GM12878 (cell line): ENCODE data around the gene RPAP3. TPM values are rescaled to one million over a fixed set of nuclear protein-coding genes. Genes with fewer than 3 reads are reported as not detected.

Experiments
- ATAC-seq: fragments of 200-7000 bp; cut with Tn5 transposase; 3 replicates; pipeline ENCODE4 v1.9.1; 2020; ENCODE audit warnings: mild to moderate bottlenecking, moderate library complexity
- BruUV-seq: library from RNA; stranded (reverse); fragments of 400-500 nt; replicated peaks from 2 replicates; lab custom pipeline; 2021; lab: Mats Ljungman, UMichigan
- CTCF ChIA-PET: fragments of 300-600 bp; sonication (Branson Sonifier 250); formaldehyde crosslinking; extraction: SDS; loops from one replicate; lab custom pipeline; 2021; ENCODE audit warnings: inconsistent platforms; lab: Yijun Ruan, JAX
- POLR2A ChIA-PET: fragments of 350-600 bp; formaldehyde crosslinking; extraction: SDS; loops from one replicate; lab custom pipeline; 2021; ENCODE audit warnings: inconsistent platforms; lab: Charles Lee
- RAD21 ChIA-PET: fragments of 300-600 bp; sonication (Branson Sonifier 250); formaldehyde crosslinking; loops from one replicate; lab custom pipeline; 2023; ENCODE audit warnings: antibody characterized with exemption; ENCODE audit not compliant: unreplicated experiment; lab: Charles Lee
- SMC1A ChIA-PET: fragments of 300-600 bp; sonication (Branson Sonifier 250); formaldehyde crosslinking; loops from one replicate; lab custom pipeline; 2023; ENCODE audit not compliant: unreplicated experiment, uncharacterized antibody; lab: Charles Lee
- DNase-seq: peaks from one replicate; pipeline ENCODE4 v3.0.0-alpha.2; 2011; ENCODE audit warnings: low read depth, low spot score
- FAIRE-seq: peaks from 3 replicates; lab custom pipeline; 2011; peaks lifted over from hg19 to GRCh38; lab: Jason Lieb, UNC
- H2AFZ ChIP-seq: 2 replicates; pipeline ENCODE4 v1.6.0; 2011; ENCODE audit warnings: low read depth, low read length, control low read depth; ENCODE audit not compliant: control insufficient read depth
- H3K27ac ChIP-seq: 2 replicates; pipeline ENCODE4 v1.5.1; 2011; ENCODE audit warnings: control low read depth; ENCODE audit not compliant: control insufficient read depth, insufficient read depth
- H3K27me3 ChIP-seq, 2 experiments: replicated peaks in 1 of 2; 2 replicates each; pipeline versions ENCODE4 v1.6.0 to v1.6.1; 2011; ENCODE audit warnings: low read length in 1 of 2; ENCODE audit not compliant: control insufficient read depth in 2 of 2, insufficient read depth in 2 of 2
- H3K36me3 ChIP-seq, 2 experiments: 2 replicates each; pipeline ENCODE4 v1.5.1; 2011; ENCODE audit warnings: low read length in 1 of 2; ENCODE audit not compliant: control insufficient read depth in 2 of 2, insufficient read depth in 2 of 2
- H3K4me1 ChIP-seq: 2 replicates; pipeline ENCODE4 v1.6.1; 2011; ENCODE audit warnings: mild to moderate bottlenecking, low read length, moderate library complexity, mixed read lengths; ENCODE audit not compliant: control insufficient read depth, insufficient read depth
- H3K4me2 ChIP-seq: 2 replicates; pipeline ENCODE4 v1.6.0; 2011; ENCODE audit warnings: control low read depth; ENCODE audit not compliant: control insufficient read depth, insufficient read depth
- H3K4me3 ChIP-seq: fragments of 200-600 bp; sonication (generic); 2 replicates; pipeline ENCODE4 v1.5.1; 2016
- H3K79me2 ChIP-seq: 2 replicates; pipeline ENCODE4 v1.6.0; 2011; ENCODE audit warnings: low read length; ENCODE audit not compliant: control insufficient read depth, insufficient read depth
- H3K9ac ChIP-seq: 2 replicates; pipeline ENCODE4 v1.8.0; 2011; ENCODE audit warnings: low read length, control low read depth, mixed read lengths; ENCODE audit not compliant: control insufficient read depth, insufficient read depth
- H3K9me3 ChIP-seq: replicated peaks from 3 replicates; pipeline ENCODE4 v1.5.1; 2011; ENCODE audit warnings: mild to moderate bottlenecking, low read length; ENCODE audit not compliant: control insufficient read depth, insufficient read depth
- H4K20me1 ChIP-seq: 2 replicates; pipeline ENCODE4 v1.6.0; 2011; ENCODE audit not compliant: control insufficient read depth, insufficient read depth
- BMI1 ChIP-seq: fragments of 450-650 bp; IDR thresholded peaks from 2 replicates; pipeline ENCODE4 v1.6.1; 2016; ENCODE audit warnings: mild to moderate bottlenecking, moderate library complexity, borderline replicate concordance
- CBFB ChIP-seq: IDR thresholded peaks from 2 replicates; pipeline ENCODE4 v1.6.1; 2016; ENCODE audit warnings: antibody characterized with exemption, low read depth
- CEBPB ChIP-seq, 2 experiments: fragments of 150-350 bp in 1 of 2; IDR thresholded peaks; 2 replicates each; pipeline ENCODE4 v1.6.1; 2012 to 2014; ENCODE audit warnings: low read depth in 2 of 2, low read length in 2 of 2, borderline replicate concordance in 1 of 2, inconsistent platforms in 1 of 2
- EP300 ChIP-seq, 2 experiments: fragments of 150-350 bp in 1 of 2; IDR thresholded peaks; 2 replicates each; pipeline ENCODE4 v1.6.1; 2011 to 2012; ENCODE audit warnings: low read depth in 2 of 2, low read length in 2 of 2, borderline replicate concordance in 1 of 2, improper control_type of control experiment in 1 of 2, inconsistent platforms in 1 of 2; ENCODE audit not compliant: control insufficient read depth in 1 of 2
- FOS ChIP-seq: IDR thresholded peaks from 3 replicates; pipeline ENCODE4 v1.6.1; 2011; ENCODE audit warnings: borderline replicate concordance; ENCODE audit not compliant: insufficient read length; ENCODE audit errors: extremely low read depth
- FOXM1 ChIP-seq: IDR thresholded peaks from 2 replicates; pipeline ENCODE4 v1.6.1; 2012; ENCODE audit warnings: low read depth, mild to moderate bottlenecking, inconsistent platforms, low read length, moderate library complexity
- JUND ChIP-seq: IDR thresholded peaks from 2 replicates; pipeline ENCODE4 v1.6.1; 2012; ENCODE audit warnings: low read depth, mild to moderate bottlenecking, low read length, improper control_type of control experiment, moderate library complexity
- MYB ChIP-seq: fragments of 150-350 bp; IDR thresholded peaks from 2 replicates; pipeline ENCODE4 v1.6.1; 2014; ENCODE audit warnings: mild to moderate bottlenecking, low read depth, low read length, borderline replicate concordance
- NFYB ChIP-seq: IDR thresholded peaks from 2 replicates; pipeline ENCODE4 v1.6.1; 2011; ENCODE audit warnings: low read depth, mild to moderate bottlenecking, low read length, improper control_type of control experiment, moderate library complexity; ENCODE audit not compliant: insufficient read depth
- PAX8 ChIP-seq: fragments of 450-650 bp; IDR thresholded peaks from 2 replicates; pipeline ENCODE4 v1.6.1; 2017; ENCODE audit warnings: mild to moderate bottlenecking, moderate library complexity
- SIX5 ChIP-seq: IDR thresholded peaks from 2 replicates; pipeline ENCODE4 v1.6.1; 2011; ENCODE audit warnings: mild to moderate bottlenecking, low read depth, low read length, moderate library complexity; ENCODE audit not compliant: severe bottlenecking
- SMAD1 ChIP-seq: fragments of 450-650 bp; IDR thresholded peaks from 2 replicates; pipeline ENCODE4 v1.6.1; 2018; ENCODE audit warnings: mild to moderate bottlenecking, low read depth; ENCODE audit not compliant: partially characterized antibody
- SMAD5 ChIP-seq: IDR thresholded peaks from 2 replicates; pipeline ENCODE4 v1.6.1; 2016; ENCODE audit warnings: antibody characterized with exemption, low read depth
- SMC3 ChIP-seq: IDR thresholded peaks from 2 replicates; pipeline ENCODE4 v1.6.1; 2011; ENCODE audit warnings: low read length, improper control_type of control experiment, borderline replicate concordance
- SREBF2 ChIP-seq: IDR thresholded peaks from 2 replicates; pipeline ENCODE4 v1.6.1; 2012; ENCODE audit warnings: mild to moderate bottlenecking, low read length
- SRF ChIP-seq, 2 experiments: IDR thresholded peaks; 2 replicates each; pipeline ENCODE4 v1.6.1; 2011; ENCODE audit warnings: low read depth in 2 of 2, low read length in 2 of 2, mild to moderate bottlenecking in 1 of 2, moderate library complexity in 1 of 2
- TARDBP ChIP-seq: IDR thresholded peaks from 2 replicates; pipeline ENCODE4 v1.6.1; 2016; ENCODE audit warnings: borderline replicate concordance
- TCF12 ChIP-seq: IDR thresholded peaks from 2 replicates; pipeline ENCODE4 v1.6.1; 2011; ENCODE audit warnings: low read depth, mild to moderate bottlenecking, low read length
- TCF3 ChIP-seq: IDR thresholded peaks from 2 replicates; pipeline ENCODE4 v1.6.1; 2012; ENCODE audit warnings: low read depth, mild to moderate bottlenecking, low read length, borderline replicate concordance; ENCODE audit not compliant: insufficient read depth
- ZNF24 ChIP-seq: fragments of 450-650 bp; IDR thresholded peaks from 2 replicates; pipeline ENCODE4 v1.6.1; 2017; ENCODE audit warnings: antibody characterized with exemption, mild to moderate bottlenecking
- WGBS: methylation state at CpG from one replicate; pipeline ENCODE4 v1.1.6; 2016; ENCODE audit warnings: low lambda C conversion rate; ENCODE audit not compliant: insufficient replicate concordance, insufficient coverage; ENCODE audit errors: missing lambda C conversion rate; 5-methylcytosine and 5-hydroxymethylcytosine counted together
- in situ Hi-C: fragments of 300-500 bp; cut with MboI; formaldehyde crosslinking; loops from 9 replicates; pipeline ENCODE4 v1.14.3; 2018; ENCODE audit warnings: mixed read lengths
- intact Hi-C: fragments of 100-400 bp; cut with micrococcal nuclease; formaldehyde crosslinking; loops from one replicate; pipeline ENCODE4 v1.14.2; 2022; ENCODE audit not compliant: unreplicated experiment
- polyA plus RNA-seq, 11 experiments: library from polyadenylated mRNA; depleted of rRNA in 4 of 11; unstranded in 6 of 11; stranded (reverse) in 5 of 11; fragments of >200 nt; fragmentation: Nextera tagmentation in 4 of 11; fragmentation: Illumina TruSeq in 1 of 11; extraction: Ambion mirVana in 4 of 11; extraction: Trizol in 1 of 11; gene quantifications; 1 replicate in 1 of 11; 2 replicates in 10 of 11; pipeline versions ENCODE4 v1.2.1 to v1.2.3, GENCODE V29; 2011 to 2016; ENCODE audit warnings: inconsistent platforms in 2 of 11, missing spikeins in 2 of 11, low read depth in 1 of 11
- total RNA-seq, 4 experiments: library from RNA; depleted of rRNA in 3 of 4; stranded (reverse); fragments of >200 nt in 3 of 4; fragmentation: Illumina TruSeq in 1 of 4; extraction: Trizol in 1 of 4; gene quantifications; 2 replicates each; pipeline versions ENCODE4 v1.2.1 to v1.2.3, GENCODE V29; 2013 to 2021

Gene RPAP3
- total and polyA plus RNA-seq, 10 of the 15 experiments (the other 5 are each of a cell fraction or from before 2014, with no cell fraction given), result 14.1 to 50.6 (median 28.4) TPM

- H3K4me3 ChIP-seq, result no peak overlapping the region
- no peak overlapping the region for H3K4me2 ChIP-seq
- ATAC-seq, result no peak
- peaks cover 7% of the 10 kb centered on the region; the same call in 1 of the 2 replicates for H3K4me1 ChIP-seq
- POLR2A ChIA-PET, result interaction anchor here (1.0 kb wide), 1 partner anchor 9 kb away, joined by 4 read pairs; no protein-coding TSS in a partner anchor
- no peak overlapping the region for H2AFZ ChIP-seq
- H3K27me3 ChIP-seq, result no peaks in the 10 kb centered on the region
- in situ Hi-C loops (no loop called here), intact Hi-C loops (no loop called here)
- H3K79me2 ChIP-seq, result no peaks in the 10 kb centered on the region
- no peaks in the 10 kb centered on the region for H3K9me3 ChIP-seq
- no peak overlapping the region for H3K27ac ChIP-seq
- no peak overlapping the region for H3K9ac ChIP-seq
- no peak for TF ChIP-seq NFYB
- no peak for TF ChIP-seq CEBPB (IDR thresholded peaks at IDR 0.05; ENCODE audit: borderline replicate concordance in 1 of 2, low read depth in 2 of 2, low read length in 2 of 2)
- no peak for TF ChIP-seq SRF (IDR thresholded peaks at IDR 0.05; ENCODE audit: low read depth in 2 of 2, low read length in 2 of 2)
- no peak for TF ChIP-seq FOS
- TF ChIP-seq TCF12, result no peak
- TF ChIP-seq FOXM1, result no peak
- no peak for TF ChIP-seq CBFB
- TF ChIP-seq PAX8, result no peak
- no peak for TF ChIP-seq BMI1
- TF ChIP-seq TCF3, result no peak
- no peak for TF ChIP-seq TARDBP
- no peak for TF ChIP-seq SMAD5
- TF ChIP-seq SREBF2, result no peak
- no peak for TF ChIP-seq SMC3
- no peak for TF ChIP-seq SMAD1
- no peak for TF ChIP-seq EP300 (IDR thresholded peaks at IDR 0.05; ENCODE audit: borderline replicate concordance in 1 of 2, control insufficient read depth in 1 of 2, low read depth in 2 of 2, low read length in 2 of 2)
- no peak for TF ChIP-seq JUND
- TF ChIP-seq ZNF24, result no peak
- no peak for TF ChIP-seq MYB
- TF ChIP-seq SIX5, result no peak
- TF ChIP-seq, all 136 proteins: peak for 0
- RAD21 ChIA-PET, result no interaction called here
- no TSS peak for BruUV-seq
- CTCF ChIA-PET, result interaction anchor here (0.8 to 10.4 kb wide), 3 partner anchors 10 to 28 kb away, joined by 4 to 814 read pairs (median 507); partner anchors contain the start of genes RAPGEF3 and SLC48A1
- DNase-seq (no peak), FAIRE-seq (no peak)
- no peaks in the 10 kb centered on the region for H4K20me1 ChIP-seq
- SMC1A ChIA-PET, result interaction anchor here (1.0 to 10.3 kb wide), 3 partner anchors 12 to 21 kb away, joined by 3 to 277 read pairs (median 267); partner anchors contain the start of gene RAPGEF3
- WGBS, result 34% methylated on average over 7 of the region's 7 CpGs
- no peaks in the 10 kb centered on the region for H3K36me3 ChIP-seq
Measured at GRCh38 chr12:47746523-47746922, 40.7 kb upstream of the RPAP3 start.
